ENCODE measurements around the gene WNT1. TPM values are rescaled to one million over a fixed set of nuclear protein-coding genes. Genes with fewer than 3 reads are reported as not detected.

WNT1 gene
- total RNA-seq, 1 experiment from 2014 or later: not detected

- Histone ChIP-seq H3K4me1 (replicated peaks) (no peaks in the 10 kb centered on the region), H3K27ac (no peak overlapping the region), H3K36me3 (peaks cover 92% of the 10 kb centered on the region), H3K27me3 (replicated peaks) (no peaks in the 10 kb centered on the region), H3K9me3 (replicated peaks) (no peaks in the 10 kb centered on the region), H3K4me3 (no peak overlapping the region)
- DNase-seq (ENCODE audit: low read depth in 1 of 2, low spot score in 2 of 2): no peak
These were observed 49.9 kb downstream of the WNT1 start for GRCh38 chr12:49027846-49028555.

- Histone ChIP-seq H3K27ac (no peak overlapping the region), H3K4me3 (no peak overlapping the region), H3K27me3 (replicated peaks) (no peaks in the 10 kb centered on the region), H3K4me1 (replicated peaks) (no peaks in the 10 kb centered on the region), H3K9me3 (replicated peaks) (no peaks in the 10 kb centered on the region), H3K36me3 (peaks cover 93% of the 10 kb centered on the region)
- no peak for DNase-seq (ENCODE audit: low read depth in 1 of 2, low spot score in 2 of 2)
These were observed 50.6 kb downstream of the WNT1 start for GRCh38 chr12:49028666-49029275.

GRCh38 chr12:49030119-49030518 lies 52.0 kb downstream of the WNT1 start:
- H3K27ac ChIP-seq: no peak overlapping the region
- no peaks in the 10 kb centered on the region for H3K27me3 ChIP-seq (replicated peaks)
- peaks cover 93% of the 10 kb centered on the region for H3K36me3 ChIP-seq
- no peaks in the 10 kb centered on the region for H3K9me3 ChIP-seq (replicated peaks)
- H3K4me1 ChIP-seq (replicated peaks): no peaks in the 10 kb centered on the region
- H3K4me3 ChIP-seq: no peak overlapping the region
- DNase-seq (ENCODE audit: low read depth in 1 of 2, low spot score in 2 of 2): no peak

- H3K27ac ChIP-seq: no peak overlapping the region
- H3K27me3 ChIP-seq (replicated peaks): no peaks in the 10 kb centered on the region
- DNase-seq (ENCODE audit: low read depth in 1 of 2, low spot score in 2 of 2): peak in 1 of 2 experiments; percentile 39
- no peaks in the 10 kb centered on the region for H3K9me3 ChIP-seq (replicated peaks)
- H3K4me3 ChIP-seq: no peak overlapping the region
- no peaks in the 10 kb centered on the region for H3K4me1 ChIP-seq (replicated peaks)
- peaks cover 93% of the 10 kb centered on the region for H3K36me3 ChIP-seq
These were observed 52.8 kb downstream of the WNT1 start for GRCh38 chr12:49030714-49031572.

- Histone ChIP-seq H3K4me1 (replicated peaks) (no peaks in the 10 kb centered on the region), H3K36me3 (peaks cover 91% of the 10 kb centered on the region)
- DNase-seq (ENCODE audit: low read depth in 1 of 2, low spot score in 2 of 2): peak in 1 of 2 experiments; percentile 32
These were observed 53.5 kb downstream of the WNT1 start for GRCh38 chr12:49031573-49032161.

More at GRCh38 chr12:49031573-49032161, 53.5 kb downstream of the WNT1 start:
- Histone ChIP-seq H3K9me3 (replicated peaks) (no peaks in the 10 kb centered on the region), H3K27ac (no peak overlapping the region), H3K27me3 (replicated peaks) (no peaks in the 10 kb centered on the region), H3K4me3 (no peak overlapping the region)

Other genes starting within 250 kb of the WNT1 start
- gene ADCY6, start 189.2 kb upstream of the WNT1 start, total RNA-seq (2014; rRNA removed; shearing (Covaris generic)): 20.6 and 22.9 TPM in 2 replicates
- 8.9 and 20.9 TPM in 2 replicates for gene CACNB3, start 159.8 kb upstream of the WNT1 start, total RNA-seq (2014; rRNA removed; shearing (Covaris generic))
- 77.1 and 109 TPM in 2 replicates for gene DDX23, start 126.2 kb upstream of the WNT1 start, total RNA-seq (2014; rRNA removed; shearing (Covaris generic))
- not detected in 2 replicates for gene RND1, start 112.5 kb upstream of the WNT1 start, total RNA-seq (2014; rRNA removed; shearing (Covaris generic))
- gene FKBP11, start 52.8 kb upstream of the WNT1 start, total RNA-seq (2014; rRNA removed; shearing (Covaris generic)): 6.0 and 9.9 TPM in 2 replicates
- 57.7 and 64.5 TPM in 2 replicates for gene ARF3, start 20.8 kb upstream of the WNT1 start, total RNA-seq (2014; rRNA removed; shearing (Covaris generic))
- 0.13 TPM in 1 of 2 replicates, not detected in the other for gene WNT10B, start 6.6 kb upstream of the WNT1 start, total RNA-seq (2014; rRNA removed; shearing (Covaris generic))
- gene DDN, start 21.1 kb downstream of the WNT1 start, total RNA-seq (2014; rRNA removed; shearing (Covaris generic)): 0.34 TPM in 1 of 2 replicates, not detected in the other
- gene PRKAG1, start 40.5 kb downstream of the WNT1 start, total RNA-seq (2014; rRNA removed; shearing (Covaris generic)): 36.4 and 47.3 TPM in 2 replicates
- 19.9 and 22.6 TPM in 2 replicates for gene KMT2D, start 82.5 kb downstream of the WNT1 start, total RNA-seq (2014; rRNA removed; shearing (Covaris generic))
- gene RHEBL1, start 91.7 kb downstream of the WNT1 start, total RNA-seq (2014; rRNA removed; shearing (Covaris generic)): 0.34 and 2.5 TPM in 2 replicates
- gene DHH, start 116.5 kb downstream of the WNT1 start, total RNA-seq (2014; rRNA removed; shearing (Covaris generic)): not detected in 2 replicates
- gene LMBR1L, start 132.5 kb downstream of the WNT1 start, total RNA-seq (2014; rRNA removed; shearing (Covaris generic)): 9.0 and 16.0 TPM in 2 replicates
- gene TUBA1B, start 153.1 kb downstream of the WNT1 start, total RNA-seq (2014; rRNA removed; shearing (Covaris generic)): 4,389 and 5,186 TPM in 2 replicates
- 335 and 444 TPM in 2 replicates for gene TUBA1A, start 210.8 kb downstream of the WNT1 start, total RNA-seq (2014; rRNA removed; shearing (Covaris generic))

All from SJSA1 (cell line).